Fibroblast of upper back skin (primary cell): ENCODE data around the gene ZFAND6.
A peak's percentile ranks its signal among the peaks of the same experiment; 100 is the strongest.
"Not testable (repeated sequence)": the region's sequence is repeated elsewhere in the genome, so short reads cannot be mapped to it uniquely, and the experiment has no call there.

ENCODE experiments used
- DNase-seq: peaks from one replicate; pipeline ENCODE4 v3.0.0-alpha.2; 2013

The ZFAND6 gene

DNA sequence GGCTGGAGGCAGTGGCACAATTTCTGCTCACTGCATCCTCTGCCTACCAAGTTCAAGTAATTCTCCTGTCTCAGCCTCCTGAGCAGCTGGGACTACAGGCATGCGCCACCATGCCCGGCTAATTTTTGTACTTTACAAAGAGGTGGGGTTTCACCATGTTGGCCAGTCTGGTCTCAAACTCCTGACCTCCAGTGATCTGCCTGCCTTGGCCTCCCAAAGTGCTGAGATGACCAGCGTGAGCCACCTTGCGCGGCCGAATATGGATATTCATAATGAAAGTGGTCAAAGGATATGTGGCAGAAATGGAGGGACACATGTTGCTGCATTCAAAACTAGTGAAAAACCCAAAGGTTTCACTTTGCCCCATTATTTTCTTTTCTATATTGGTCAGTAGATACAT lies 40.2 kb downstream of the ZFAND6 start:
- DNase-seq, result not testable (repeated sequence)

DNA sequence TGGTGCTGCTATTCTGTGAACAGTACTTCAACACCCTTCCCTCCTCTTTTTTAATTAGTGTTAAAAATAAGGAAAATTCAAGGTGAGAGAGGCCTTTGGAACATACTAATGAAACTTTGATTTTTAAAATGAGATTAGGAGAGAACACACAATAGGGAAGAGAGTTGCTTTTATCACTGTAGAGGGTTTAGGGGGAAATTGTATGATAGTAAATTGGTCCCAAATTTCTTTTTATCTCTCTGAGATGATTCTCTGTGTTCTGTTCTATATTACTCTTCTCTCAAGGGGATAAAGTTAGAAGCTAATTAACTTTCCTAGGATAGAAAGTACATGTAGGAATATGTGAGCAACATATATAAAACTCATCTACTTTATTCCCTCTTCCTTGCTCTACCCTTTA lies 40.8 kb downstream of the ZFAND6 start:
- DNase-seq, result no peak

DNA sequence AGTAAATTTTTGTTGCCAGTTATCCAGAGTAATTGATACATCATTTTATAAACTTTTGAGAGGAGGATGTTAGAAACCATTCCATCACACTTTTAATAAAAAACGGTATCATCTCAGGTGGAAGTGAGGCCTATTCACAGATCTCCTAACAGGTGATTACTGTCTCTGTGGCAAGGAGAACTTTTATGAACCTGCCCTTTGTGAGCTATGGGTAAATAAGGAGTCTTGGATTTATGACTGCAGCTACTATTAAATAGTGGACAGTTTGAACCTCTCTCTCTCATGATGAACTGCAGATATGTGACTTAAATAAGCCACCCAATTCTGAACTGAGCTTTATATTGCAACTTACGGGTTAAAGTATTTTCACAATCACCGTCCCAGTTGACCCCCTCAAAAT lies 45.7 kb downstream of the ZFAND6 start:
- no peak for DNase-seq

DNA sequence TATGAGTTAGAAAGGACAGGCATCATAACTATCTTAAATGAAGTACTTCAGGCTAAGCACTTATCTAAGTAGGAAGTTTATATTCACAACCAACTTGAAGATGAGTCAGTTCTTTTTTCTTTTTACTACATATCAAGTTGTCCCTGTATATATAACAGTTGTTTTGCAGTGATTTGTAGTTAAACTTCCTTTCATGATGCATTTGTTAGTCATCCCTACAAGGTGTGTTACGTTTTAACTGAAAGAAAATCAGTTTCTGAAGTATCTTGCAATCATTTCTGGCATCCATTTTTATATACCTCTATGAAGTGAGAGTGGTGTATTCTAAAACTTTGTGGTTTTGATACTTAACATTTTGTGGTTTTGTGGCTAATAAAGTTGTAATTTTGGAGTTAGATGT lies 46.1 kb downstream of the ZFAND6 start:
- DNase-seq, result peak; percentile 49

DNA sequence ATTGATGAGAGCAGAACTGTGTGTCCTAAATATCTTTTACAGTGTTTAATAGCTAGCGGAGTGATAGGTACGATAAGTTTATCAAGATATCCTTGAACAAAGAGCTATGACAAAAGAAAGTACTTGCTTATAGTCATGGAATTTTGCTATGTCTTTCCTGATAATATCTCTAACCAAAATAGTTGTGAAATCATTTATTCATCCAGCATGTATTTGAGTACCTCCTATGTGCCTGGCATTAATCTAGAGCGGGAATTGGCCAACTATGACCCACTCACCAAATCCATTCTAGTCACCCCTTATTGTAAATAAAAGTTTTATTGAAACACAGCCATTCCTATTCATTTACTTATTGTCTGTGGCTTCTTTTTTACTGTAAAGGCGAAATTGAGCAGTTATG lies 46.6 kb downstream of the ZFAND6 start:
- DNase-seq, result peak; percentile 57

DNA sequence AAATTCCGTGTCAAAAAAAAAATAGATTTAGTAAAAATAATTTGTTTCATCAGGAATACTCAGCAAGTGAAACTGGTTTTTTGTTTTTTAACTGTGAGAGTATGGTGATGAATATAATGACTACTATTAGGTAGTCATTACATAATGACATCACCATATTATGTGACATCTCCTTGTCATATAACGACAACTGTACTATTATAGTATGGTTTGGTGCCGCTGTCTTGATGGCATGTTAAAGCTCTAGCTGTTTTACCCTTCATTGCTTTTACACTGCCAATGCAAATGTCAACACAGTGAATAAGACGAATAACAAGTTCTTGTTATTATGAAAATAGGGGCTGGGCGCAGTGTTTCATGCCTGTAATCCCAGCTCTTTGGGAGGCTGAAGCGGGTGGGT lies 47.7 kb downstream of the ZFAND6 start:
- no peak for DNase-seq

DNA sequence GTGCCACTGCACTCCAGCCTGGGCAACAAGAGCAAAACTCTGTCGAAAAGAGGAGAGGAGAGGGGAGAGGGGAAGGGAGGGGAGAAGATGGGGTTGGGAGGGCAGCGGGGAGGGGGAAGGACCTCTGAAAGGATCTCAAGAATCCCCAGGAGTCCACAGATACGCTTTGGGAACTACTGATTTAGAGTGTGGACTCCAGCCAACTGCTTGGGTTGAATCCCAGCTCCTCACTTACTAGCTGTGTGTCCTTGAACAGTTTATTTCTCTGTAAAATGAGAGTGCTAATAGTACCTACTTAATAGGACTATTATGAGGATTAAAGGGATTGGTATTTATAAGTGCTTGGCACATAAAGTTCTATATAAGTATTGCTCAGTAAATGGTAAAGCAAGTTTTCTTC lies 48.3 kb downstream of the ZFAND6 start:
- no peak for DNase-seq

DNA sequence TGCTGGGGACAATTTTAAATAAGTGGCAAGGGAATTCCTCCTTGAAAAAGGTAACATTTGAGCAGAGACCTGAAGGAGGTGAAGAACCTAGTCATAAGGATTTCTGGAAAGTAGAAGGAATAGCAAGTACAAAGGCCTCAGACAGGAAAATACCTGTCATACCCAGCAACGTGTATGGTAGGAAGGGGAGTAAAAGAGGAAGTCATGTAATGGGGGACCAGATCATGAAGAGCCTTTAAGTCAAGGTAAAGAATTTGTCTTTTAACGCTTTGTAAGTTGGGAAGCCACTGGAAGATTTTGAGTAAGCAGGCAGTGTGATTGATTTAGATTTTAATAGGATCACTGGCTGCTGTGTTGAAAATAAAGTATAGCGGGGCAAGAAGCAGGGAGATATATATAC lies 49.9 kb downstream of the ZFAND6 start:
- no peak for DNase-seq

DNA sequence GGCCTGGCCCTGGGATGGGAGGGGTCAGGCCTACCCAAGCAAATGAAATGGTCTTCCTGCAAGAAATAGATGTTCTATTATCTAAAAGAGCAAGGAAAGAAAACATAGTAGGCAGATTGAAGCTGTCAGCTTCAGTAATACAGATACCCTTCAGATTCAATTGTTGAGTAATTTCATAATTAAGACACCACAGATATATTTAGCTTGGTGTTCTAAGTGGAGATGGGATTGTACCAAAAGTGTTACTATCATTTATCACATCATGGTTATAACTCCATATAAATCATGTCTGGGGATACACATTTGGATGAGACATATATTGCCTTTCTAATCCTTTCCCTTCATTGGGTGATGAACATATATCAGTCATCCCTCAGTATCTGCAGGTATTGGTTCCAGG lies 51.4 kb downstream of the ZFAND6 start:
- DNase-seq, result no peak

DNA sequence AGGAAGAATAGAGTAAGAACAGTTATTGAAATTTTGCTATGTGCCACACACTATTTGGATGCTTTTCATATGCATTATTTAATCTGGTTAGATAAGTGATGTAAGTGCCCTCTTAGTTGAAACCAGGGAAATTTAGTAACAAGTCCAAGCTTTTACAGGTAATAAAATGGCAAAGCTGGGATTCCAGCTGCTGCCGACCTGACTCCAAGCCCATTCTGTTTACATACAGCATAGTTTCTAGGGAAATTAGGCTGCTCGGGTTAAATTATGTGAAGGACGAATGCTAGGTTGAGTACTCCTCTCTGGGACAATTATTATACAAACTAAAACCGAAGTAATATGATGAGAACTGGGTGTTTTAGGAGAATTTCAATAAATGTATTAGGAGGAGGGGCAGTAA lies 54.6 kb downstream of the ZFAND6 start:
- DNase-seq, result no peak

DNA sequence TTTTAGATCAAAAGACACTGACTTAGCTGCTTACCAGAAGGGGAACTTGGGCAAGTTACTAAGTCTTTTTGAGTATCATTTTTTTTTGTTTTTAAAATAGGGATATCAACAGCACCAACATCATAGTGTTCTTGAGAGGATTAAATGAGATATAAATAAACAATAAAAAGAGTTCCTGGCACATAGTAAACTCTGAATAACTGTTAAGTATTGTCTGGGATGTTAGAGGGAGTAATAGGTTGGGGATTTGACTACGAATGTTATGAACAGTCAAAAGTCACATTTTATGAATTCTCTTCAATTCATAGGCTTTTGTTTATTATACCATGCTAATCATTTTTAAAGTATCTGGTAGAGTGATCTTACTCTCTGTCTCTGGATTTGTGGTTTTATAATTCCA lies 55.5 kb downstream of the ZFAND6 start:
- no peak for DNase-seq

DNA sequence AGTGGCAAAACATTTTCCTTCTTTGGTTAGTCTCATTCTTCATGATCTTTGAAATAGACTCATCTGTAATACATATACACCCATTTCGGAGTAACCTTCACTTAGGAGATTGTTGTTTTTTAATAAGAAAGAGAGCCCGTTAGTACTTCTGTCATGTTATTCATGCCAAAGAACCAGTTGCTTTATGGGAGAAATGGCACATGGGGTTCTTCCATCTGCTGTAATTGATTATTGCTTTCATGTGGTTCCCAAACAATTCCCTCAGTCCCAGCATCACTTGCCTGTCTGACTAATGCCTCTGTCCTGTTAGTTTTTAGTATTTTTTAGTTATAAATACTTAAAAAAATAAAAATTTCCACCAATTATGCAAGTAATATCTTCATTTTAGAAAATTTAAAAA lies 59.5 kb downstream of the ZFAND6 start:
- DNase-seq, result no peak

DNA sequence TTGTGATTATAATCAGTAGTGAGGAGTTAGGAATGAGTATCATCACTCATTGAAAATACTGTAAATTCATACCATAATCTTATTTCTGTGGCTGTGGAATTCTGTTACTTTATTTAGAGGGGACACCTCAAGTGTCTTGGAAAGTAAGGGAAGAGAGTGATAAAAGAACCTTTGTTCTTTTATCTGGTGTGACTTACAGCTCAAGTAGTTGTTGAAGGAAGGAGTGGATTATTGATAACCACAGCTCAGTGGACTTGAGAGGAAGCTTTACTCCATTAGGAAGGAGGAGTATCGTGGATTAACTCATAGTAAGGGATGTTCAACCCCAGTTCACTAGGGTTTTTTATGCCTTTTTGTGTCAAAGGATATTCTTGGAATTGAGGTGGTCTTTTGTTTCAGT lies 61.2 kb downstream of the ZFAND6 start:
- no peak for DNase-seq

DNA sequence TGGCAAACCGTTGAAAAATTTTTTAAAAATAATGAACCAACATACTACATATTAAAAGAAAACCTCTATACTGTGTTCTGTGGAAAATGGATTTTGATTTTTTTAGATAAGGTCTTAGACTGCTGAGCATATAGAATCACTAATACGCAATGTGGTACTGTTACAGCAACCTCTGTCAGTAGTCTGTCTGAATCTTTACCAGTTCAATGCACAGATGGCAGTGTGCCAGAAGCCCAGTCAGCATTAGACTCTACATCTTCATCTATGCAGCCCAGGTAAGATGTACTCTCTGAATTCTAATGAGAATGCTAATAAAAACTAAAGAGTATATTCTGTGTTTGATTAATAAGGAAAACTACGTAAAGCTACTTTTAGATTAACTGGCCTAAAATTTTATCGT lies 62.1 kb downstream of the ZFAND6 start:
- DNase-seq, result peak; percentile 15

DNA sequence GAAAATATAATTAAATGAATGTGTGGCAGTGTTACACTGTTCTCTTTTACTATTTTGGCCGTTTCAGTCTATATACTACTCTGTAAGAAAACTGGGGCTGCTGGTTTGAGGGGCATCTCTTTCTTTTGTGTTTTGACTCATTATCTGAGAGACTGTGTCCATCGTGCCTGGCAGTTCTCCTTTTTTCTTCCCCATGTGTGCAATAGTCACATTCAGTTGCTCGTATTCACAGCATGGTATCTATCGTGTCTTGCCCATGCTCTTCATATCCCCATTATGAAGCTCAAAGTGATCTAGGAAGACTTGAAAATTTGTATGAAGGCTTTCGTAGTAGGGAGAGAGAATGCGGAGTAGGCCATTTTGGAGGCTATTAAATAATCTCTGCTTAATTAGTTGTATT lies 63.6 kb downstream of the ZFAND6 start:
- no peak for DNase-seq

DNA sequence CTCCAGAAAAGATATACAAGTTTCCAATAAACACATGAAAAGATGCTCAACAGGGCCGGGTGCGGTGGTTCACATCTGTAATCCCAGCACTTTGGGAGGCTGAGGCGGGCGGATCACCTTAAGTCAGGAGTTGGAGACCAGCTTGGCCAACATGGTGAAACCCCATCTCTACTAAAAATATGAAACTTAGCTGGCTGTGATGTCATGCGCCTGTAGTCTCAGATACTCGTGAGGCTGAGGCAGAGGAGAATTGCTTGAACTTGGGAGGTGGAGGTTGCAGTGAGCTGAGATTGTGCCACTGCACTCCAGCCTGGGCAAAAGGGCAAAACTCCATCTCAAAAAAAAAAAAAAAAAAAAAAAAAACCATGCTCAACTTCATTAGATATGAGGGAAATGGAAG lies 67.8 kb downstream of the ZFAND6 start:
- DNase-seq, result not testable (repeated sequence)

DNA sequence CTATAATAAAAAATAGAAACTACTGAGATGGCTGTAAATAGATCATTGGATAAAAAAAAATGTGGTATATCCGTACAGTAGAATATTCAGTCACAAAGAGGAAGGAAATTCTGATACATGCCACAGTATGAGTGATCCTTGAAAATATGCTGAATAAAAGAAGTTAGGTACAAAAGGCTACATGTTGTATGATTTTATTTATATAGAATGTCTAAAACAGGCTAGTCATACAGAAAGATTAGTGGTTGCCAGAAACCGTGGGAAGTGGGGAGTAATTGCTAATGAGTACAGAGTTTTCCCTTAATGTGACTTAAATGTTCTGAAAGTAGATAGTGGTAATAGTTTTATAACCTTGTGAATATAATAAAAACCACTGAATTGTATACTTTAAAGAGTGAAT lies 68.4 kb downstream of the ZFAND6 start:
- peak; percentile 12 for DNase-seq

DNA sequence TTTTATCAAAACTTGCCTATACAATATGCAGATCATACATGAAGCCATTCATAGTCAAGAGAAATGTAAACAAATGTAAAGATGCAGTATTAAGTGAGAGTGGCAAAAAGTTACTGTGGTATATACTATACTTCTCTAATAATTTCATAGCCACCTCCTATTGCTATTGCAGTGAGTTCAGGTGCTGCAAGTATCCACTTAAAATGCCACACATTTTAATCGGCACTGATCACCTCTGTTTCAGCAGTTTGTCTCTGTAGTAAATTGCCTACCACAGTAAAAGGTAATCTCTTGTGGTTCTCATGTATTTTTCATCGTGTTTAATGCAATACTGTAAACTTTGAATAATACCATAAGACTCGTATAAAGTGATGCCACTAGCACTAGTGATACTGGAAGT lies 72.9 kb downstream of the ZFAND6 start:
- DNase-seq, result no peak

DNA sequence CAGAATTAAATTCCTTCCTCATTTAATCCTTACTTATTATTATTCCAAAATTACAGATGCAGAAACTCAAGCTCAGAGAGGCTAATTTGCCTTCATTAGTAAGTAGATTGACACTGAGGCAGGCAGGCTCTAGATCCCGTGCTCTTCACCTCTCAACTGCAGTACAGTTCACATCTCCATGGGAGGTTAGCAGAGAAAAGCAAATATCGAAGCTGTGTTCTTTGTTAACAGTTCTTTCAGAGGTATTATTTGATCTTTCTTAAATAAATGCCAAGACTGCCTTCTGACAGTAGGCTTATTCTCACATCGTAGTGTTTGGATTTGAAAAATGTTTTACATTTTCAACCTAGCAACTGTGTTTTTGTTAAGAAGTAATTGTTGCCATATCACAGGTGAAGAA lies 77.4 kb downstream of the ZFAND6 start:
- no peak for DNase-seq

DNA sequence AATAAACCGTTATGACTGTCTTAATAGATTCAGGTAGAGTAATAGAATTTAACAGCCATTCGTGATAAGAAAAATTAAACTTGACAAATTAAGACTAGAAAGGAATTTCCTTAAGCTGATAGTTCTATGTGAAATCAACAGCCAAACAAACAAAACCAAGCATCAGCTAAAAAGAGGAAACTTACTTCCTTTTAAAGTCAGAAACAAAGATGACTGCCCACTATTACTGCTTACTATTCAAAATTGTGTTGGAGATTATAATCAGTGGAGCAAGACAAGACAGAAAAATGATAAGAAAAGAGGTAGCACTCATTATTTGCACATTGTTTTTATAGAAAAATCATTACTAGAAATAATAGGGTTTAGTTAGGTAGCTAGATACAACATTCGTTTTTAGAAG lies 79.5 kb downstream of the ZFAND6 start:
- no peak for DNase-seq

DNA sequence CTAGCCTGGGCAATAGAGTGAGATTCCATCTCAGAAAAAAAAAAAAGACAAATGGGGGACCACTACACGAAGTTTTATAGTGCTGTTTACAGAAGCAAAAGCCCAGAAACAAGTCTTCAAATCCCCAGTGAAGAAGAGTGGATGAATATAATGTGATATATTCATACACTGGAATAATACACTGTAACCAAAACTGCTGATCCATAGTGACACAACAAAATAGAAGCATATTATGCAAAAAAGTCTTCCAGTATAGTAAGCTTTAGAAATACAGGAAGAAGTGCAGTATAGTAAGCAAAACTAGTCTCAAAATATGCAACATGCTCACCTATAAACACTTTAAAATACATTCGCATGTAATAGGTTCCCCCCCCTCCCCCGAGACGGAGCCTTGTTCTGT lies 81.4 kb downstream of the ZFAND6 start:
- DNase-seq, result no peak

DNA sequence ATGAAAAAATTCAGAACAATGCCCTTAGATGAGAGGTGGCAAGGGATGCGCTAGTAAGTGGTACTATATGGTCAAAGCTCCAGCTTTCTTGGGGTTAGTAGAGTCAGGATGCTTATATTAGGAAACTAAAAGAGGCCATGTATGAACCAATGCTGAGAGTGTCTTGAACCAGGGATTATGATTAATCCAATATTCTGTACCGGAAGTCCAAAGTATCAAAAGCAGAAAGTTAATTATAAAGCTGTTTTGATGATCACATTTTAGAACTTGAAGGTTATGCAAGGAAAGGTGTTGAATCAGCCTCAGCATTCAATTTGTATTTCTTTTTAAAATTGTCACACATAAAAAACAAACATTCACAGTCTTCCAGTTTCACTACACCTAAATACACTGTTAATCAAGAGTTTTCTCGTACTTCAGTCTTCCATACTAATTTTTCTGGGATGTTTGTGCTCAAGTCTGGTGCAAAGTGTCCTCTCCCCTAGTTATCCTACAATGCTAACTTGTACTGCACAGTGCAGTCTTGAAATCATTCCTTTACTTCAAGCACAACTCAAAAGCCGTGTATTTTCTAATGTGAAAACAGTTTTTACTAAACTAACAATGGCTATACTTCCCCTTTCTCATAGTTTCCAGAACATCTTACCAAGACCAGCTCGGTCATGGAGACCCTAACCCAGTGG lies 82.6 kb downstream of the ZFAND6 start:
- DNase-seq, result no peak

DNA sequence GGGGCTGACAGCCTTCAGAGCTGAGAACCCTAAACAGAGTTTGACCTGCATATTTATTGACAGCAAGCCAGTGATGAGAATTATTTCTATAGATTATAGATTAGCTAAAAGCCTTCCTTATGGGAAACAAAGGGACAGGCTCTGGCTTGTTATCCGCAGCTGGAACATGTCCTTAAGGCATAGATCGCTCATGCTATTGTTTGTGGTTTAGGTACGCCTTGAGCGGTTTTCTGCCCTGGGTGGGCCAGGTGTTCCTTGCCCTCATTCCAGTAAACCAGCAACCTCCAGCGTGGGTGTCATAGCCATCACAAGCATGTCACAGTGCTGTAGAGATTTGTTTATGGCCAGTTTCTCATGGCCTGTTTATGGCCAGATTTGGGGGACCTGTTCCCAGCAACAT lies 83.2 kb downstream of the ZFAND6 start:
- no peak for DNase-seq

DNA sequence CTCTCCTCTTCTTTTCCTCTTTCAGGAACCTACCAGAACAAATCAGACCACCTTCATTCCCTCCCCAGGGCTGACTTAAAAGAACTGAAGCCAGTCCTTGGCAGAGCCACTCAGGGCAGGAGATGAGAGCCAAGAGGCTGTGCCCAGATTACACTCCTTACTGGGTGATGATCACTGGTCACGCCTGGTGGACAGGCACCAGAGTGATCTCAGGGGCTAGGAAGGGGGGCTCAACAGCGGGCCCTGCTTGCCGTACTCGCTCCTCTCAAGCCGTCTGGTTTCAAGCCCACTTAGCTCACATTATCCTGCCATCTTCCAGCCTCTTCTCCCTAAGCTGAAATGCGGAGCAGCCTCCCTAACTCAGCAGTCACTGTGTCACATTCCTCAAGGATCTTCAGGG lies 91.7 kb downstream of the ZFAND6 start:
- no peak for DNase-seq

DNA sequence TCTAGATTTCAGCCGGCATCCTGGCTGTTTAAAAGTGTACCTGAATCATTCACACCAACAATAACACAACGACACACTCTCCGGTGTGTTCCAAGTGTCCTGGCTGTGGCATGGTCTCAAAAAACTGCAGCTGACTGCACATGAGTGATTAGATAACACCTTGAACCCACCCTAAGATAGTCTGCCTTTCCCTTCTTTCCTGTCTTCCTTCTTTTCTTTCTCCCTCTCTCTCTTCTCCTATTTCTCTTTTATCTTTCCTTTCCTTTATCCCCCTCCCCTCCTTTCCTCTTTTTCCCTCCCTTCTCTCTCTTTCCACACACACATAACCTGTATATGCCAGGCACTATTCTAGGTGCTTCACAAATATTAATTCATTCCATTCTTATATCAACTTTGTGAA lies 92.1 kb downstream of the ZFAND6 start:
- DNase-seq, result no peak
